WI38 (cell line): ENCODE results near the gene PLA2G10.
"Not testable (repeated sequence)": the region's sequence is repeated elsewhere in the genome, so short reads cannot be mapped to it uniquely, and the experiment has no call there.

ENCODE experiments used
- H3K4me3 ChIP-seq: 2 replicates; pipeline ENCODE4 v1.5.1; 2011; ENCODE audit warnings: low read depth, mild to moderate bottlenecking, control low read depth, low read length
- CTCF ChIP-seq: IDR thresholded peaks from 2 replicates; pipeline ENCODE4 v1.5.1; 2012; ENCODE audit warnings: low read depth, mild to moderate bottlenecking, control low read depth, low read length

Gene PLA2G10

DNA sequence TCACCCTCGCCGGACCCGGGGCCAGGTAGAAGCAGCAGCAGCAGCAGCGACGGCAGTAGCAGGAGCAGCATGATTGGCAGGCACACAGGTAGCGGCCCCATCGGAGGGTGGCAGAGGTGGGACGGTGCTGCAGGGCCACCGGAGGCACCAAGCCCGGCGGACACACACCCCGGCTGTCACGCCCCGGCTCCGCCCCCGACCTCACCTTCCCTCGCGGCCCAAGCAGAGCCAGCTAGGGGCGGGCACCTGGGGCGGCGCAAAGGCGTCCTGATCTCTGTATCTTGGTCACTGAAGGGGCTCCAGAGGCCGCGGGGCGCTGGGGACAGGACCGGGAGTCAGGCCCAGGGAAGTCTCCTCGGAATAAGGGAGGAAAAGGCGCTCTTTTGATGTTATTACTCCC, at the start of gene PLA2G10:
Gene PLA2G10 (minus strand): TSS at position 180 of the 400 bp plus-strand sequence. CDS start 79 bp downstream, at position 101.
- H3K4me3 ChIP-seq, result not testable (repeated sequence)

- not testable (repeated sequence) for H3K4me3 ChIP-seq
These were observed 48.4 kb upstream of the PLA2G10 start, which contains the start of gene NPIPA2 for GRCh38 chr16:14742273-14743128. Gene NPIPA2 (plus strand): TSS chr16:14742533. CDS start chr16:14748066, 5,533 bp downstream.

DNA sequence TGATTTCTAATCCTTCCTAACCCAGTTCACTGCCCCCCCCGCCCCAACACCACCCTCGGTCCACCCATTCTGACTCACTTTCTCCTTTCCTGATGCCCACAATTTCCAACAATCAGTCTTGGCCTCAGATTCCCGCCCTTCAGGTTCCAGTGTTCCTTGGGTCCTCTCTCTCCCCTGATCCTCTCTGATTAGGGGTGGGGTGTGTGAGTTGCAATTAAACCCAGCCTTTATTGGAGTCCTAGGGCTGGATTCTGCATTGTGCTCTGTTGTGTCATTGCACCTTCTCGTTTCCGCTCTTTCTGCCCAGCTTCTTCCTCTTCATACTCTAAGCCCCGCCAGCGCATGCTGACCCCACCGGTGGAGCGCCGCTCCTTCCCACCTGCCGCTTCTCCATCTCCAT, 47.7 kb upstream of the PLA2G10 start:
- H3K4me3 ChIP-seq, result not testable (repeated sequence)

DNA sequence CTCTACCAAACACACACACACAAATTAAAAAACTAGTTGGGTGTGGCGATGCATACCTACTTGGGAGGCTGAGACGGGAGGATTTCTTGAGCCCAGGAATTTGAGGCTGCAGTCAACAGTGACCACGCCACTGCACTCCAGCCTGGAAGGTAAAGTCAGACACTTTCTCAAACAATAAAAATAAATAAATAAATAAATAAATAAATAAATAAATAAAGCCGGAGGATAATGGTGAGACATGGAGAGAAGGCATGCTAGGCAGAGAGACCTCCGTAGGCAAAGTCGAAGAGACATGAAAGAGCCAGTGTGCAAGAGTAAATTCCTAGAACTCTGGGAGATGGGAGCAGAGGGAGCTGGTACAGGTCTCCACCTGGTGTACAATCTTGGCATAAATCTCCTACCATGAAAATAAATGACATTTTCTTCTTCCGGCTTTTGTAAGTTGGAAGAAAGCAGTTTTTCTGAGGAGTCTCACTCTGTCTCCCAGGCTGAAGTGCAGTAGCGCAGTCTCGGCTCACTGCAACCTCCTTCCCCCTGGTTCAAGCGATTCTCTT, 46.8 kb upstream of the PLA2G10 start:
- not testable (repeated sequence) for H3K4me3 ChIP-seq

GRCh38 chr16:14733233-14733632, 39.1 kb upstream of the PLA2G10 start:
- H3K4me3 ChIP-seq, result not testable (repeated sequence)

- H3K4me3 ChIP-seq, result not testable (repeated sequence)
These were observed 9.3 kb upstream of the PLA2G10 start, which contains the start of gene NPIPA3 for GRCh38 chr16:14703156-14704011. Gene NPIPA3 (plus strand): TSS chr16:14703411. CDS start chr16:14708944, 5,533 bp downstream.

DNA sequence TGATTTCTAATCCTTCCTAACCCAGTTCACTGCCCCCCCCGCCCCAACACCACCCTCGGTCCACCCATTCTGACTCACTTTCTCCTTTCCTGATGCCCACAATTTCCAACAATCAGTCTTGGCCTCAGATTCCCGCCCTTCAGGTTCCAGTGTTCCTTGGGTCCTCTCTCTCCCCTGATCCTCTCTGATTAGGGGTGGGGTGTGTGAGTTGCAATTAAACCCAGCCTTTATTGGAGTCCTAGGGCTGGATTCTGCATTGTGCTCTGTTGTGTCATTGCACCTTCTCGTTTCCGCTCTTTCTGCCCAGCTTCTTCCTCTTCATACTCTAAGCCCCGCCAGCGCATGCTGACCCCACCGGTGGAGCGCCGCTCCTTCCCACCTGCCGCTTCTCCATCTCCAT, 8.6 kb upstream of the PLA2G10 start:
- H3K4me3 ChIP-seq, result not testable (repeated sequence)

DNA sequence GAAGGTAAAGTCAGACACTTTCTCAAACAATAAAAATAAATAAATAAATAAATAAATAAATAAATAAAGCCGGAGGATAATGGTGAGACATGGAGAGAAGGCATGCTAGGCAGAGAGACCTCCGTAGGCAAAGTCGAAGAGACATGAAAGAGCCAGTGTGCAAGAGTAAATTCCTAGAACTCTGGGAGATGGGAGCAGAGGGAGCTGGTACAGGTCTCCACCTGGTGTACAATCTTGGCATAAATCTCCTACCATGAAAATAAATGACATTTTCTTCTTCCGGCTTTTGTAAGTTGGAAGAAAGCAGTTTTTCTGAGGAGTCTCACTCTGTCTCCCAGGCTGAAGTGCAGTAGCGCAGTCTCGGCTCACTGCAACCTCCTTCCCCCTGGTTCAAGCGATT, 7.8 kb upstream of the PLA2G10 start:
- H3K4me3 ChIP-seq, result not testable (repeated sequence)

DNA sequence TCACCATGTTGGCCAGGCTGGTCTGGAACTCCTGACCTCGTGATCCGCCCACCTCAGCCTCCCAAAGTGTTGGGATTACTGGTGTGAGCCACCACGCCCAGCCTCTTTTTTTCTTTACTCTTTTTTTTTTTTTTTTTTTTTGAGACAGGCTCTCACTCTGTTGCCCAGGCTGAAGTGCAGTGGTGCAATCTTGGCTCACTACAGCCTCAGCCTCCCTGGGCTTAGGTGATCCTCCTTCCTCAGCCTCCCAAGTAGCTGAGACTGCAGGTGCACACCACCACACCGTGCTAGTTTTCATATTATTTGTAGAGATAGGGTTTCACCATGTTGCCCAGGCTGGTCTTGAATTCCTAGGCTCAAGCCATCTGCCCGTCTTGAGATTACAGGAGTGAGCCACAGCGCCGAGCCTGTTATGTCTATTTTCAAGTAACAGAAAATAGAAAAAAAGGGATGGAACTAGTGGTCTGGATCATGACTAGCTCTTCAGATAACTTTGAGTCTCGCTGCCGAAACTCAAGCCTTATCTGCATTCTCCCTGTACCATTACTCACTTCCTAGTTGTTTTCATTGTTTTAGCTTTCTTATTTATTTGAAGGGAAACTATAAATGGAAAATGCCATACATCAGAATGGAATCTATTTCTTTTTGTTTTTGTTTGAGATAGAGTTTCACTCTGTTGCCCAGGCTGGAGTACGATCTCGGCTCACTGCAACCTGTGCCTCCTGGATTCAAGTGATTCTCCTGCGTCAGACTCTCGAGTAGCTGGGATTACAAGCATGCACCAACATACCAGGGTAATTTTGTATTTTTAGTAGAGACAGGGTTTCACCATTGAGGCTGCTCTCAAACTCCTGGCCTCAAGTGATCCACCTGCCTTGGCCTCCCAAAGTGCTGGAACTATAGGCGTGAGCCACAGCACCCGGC, 8.0 kb downstream of the PLA2G10 start:
- not testable (repeated sequence) for H3K4me3 ChIP-seq

DNA sequence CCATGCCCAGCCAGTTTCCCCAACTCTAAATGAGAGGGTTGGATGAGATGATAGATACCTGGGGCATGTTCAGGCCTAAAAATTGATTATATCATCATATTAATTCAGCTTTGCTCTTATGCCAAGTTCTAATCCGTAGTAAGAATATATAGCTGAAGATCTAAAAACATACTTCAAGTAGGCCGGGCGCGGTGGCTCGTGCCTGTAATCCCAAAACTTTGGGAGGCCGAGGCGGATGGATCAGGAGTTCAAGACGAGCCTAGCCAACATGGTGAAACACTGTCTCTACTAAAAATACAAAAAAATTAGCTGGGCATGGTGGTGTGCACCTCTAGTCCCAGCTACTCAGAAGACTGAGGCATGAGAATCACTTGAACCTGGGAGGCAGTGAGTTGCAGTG, 12.0 kb downstream of the PLA2G10 start:
- H3K4me3 ChIP-seq, result no peak overlapping the region
- TF ChIP-seq CTCF, result no peak

DNA sequence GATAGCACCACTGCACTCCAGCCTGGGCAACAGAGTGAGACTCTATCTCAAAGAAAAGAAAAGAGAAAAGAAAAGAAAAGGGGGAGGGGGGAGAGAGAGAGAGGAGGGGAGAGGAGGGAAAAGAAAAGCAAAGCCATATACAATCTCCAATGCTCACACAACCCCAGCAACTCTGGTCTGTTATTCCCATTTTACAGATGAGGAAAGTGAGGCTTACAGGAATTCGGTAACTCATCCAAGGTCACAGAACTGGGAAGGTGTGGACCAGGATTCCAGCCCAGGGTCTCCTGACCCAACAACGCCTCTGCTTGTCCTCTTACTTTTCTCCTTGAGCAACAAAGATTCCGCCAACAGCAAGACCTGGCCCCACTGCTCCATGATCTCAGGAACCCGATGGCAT, 13.0 kb downstream of the PLA2G10 start:
- no peak for TF ChIP-seq CTCF
- no peak overlapping the region for H3K4me3 ChIP-seq

GRCh38 chr16:14680396-14680795, 13.7 kb downstream of the PLA2G10 start:
- H3K4me3 ChIP-seq, result not testable (repeated sequence)
